CD4-positive, alpha-beta T cell treated with Interleukin-6 for 4 hours (primary cell): ENCODE results near the gene SATB2.

ENCODE experiments used
- DNase-seq: peaks from one replicate; pipeline ENCODE4 v3.0.0-alpha.2; 2020; ENCODE audit warnings: mixed read lengths

SATB2 gene

GRCh38 chr2:199315299-199316179 lies 142.2 kb downstream of the SATB2 start:
- DNase-seq, result no peak

- DNase-seq, result no peak
Measured at GRCh38 chr2:199312931-199313330, 144.8 kb downstream of the SATB2 start.

DNA sequence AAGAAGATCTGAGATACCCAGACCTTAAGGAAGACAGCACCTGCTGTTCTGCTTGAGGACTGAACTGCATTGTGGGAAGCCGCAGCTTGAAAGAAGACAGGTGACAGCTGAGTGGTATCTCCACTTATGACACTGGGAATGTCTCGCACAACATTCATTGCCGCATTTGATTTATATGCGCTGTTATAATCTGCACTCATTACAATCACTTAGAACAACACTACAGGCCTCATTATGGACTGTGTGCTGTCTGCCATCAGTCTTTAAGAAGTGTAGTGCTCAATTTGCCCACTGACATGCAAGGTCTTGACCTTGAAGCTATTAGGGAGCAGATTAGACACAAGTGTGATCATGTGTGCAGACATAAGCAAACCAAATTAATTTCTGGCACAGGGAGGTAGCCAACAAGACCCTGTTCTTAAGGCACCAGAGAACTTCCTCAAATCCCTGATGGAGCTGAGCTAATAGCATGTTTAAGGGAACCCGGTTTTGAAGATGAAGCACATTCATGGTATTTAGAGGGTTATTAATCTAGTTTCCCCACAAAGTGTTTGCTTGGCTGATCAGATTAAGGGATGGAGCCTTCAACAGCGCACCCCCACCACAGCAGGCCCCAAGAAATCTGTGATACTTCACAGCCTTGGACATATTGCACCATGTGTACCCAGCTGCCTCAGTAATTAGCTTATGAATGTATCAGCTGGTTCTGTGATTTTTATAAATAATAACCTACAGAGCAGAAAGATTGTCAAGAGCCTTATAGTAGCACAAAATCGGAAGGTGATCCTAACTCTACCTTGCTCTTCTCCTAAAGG lies 146.8 kb downstream of the SATB2 start:
- DNase-seq, result no peak

DNA sequence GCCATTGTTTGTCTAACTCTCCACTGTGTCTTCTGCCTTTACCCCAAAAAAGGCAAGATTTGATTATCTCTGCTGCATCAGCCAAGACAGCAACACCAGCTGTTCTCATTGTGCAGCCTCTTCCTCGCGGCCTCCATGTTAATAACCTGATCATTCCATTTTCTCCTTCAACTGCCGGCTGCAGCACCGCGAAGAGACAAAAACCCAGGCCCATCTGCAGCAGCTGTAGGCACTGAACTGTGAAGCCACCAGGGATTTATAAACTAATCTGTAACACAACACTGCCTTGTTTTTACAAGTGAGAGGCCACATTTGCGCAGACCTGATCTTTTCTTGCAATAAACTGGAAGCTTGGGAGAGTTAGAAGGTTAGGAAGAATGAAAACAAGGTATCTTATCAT lies 147.8 kb downstream of the SATB2 start:
- DNase-seq, result no peak

DNA sequence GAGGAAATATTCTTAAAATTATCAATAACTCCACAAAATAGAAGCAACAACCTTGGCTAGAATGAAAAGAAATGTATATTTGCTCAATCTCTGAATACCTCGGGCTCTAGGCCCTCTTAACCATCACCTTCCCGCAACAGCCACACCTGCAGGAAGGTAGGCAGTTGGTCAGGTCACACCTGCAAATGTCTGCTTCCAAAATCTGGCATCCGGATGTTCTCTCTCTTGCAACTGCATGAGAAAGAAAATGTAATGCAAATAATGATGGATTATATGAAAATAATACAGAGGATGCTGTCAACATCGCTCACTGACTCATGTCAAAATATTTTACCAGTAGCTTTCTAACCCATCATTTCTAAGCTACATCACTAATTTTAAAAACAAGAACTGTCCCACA lies 148.3 kb downstream of the SATB2 start:
- no peak for DNase-seq

GRCh38 chr2:199308567-199308966 lies 149.2 kb downstream of the SATB2 start:
- DNase-seq, result no peak

- no peak for DNase-seq
Measured at GRCh38 chr2:199307461-199307860, 150.3 kb downstream of the SATB2 start.

GRCh38 chr2:199306116-199306515 lies 151.6 kb downstream of the SATB2 start:
- DNase-seq, result no peak

- DNase-seq, result no peak
Measured at GRCh38 chr2:199303728-199304177, 154.0 kb downstream of the SATB2 start.

DNA sequence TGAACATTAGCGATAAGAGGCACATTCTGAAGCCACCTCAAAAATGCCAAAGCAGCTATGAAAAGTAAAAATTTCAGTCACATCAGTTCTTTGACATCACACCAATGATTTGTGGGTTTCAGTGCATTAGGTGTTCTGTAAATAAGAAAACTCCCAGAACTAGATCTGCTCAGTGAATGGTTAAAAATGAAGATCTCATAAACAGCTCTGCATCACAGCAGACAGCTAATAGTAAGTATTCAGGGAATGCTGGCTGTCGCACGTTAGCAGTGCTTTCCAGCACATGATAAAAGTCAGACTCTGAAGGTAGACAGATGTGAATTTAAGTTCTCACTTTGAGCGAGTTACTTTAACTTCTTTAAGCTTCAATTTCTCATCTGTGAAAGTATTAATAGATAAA lies 154.9 kb downstream of the SATB2 start:
- DNase-seq, result no peak

GRCh38 chr2:199288424-199288823 lies 169.3 kb downstream of the SATB2 start:
- no peak for DNase-seq

DNA sequence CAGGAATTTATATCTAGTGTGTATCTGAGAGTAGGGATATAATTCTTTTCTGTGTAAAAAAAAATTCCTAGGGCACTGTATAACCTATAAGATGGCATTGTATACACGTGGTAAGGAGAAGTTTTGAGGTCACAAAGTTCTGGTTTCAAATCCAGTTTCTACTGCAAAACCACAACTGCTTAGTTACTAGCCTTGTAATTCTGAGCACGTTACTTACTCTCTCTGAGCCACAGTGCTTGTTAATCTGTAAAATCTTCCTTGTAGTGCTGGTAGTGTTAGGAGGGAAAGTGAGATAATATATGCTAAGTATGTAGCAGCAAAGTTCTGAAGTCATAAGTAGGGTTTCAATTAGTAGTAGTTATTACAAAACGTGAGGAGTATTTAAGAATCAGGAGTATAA lies 175.4 kb downstream of the SATB2 start:
- no peak for DNase-seq

DNA sequence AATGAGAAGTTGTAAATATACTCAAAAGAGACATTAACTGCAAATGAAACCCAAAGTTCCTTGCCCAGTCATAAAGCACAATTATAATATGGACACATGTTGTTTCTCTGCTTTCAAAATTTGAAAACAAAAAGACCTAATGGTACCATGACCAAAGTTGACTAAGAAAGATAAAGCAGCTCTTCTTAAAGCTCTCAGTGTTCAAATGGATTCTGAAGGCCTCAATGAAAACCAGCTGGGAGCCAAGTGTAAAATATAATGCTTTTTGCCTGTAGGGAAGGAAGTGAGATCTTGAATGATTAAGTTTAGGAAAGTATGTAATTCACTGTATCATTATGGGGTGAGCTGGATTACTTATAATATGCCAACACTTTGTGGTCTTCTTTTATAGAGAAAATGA lies 178.6 kb downstream of the SATB2 start:
- no peak for DNase-seq

- DNase-seq, result no peak
Measured at GRCh38 chr2:199278099-199278498, 179.6 kb downstream of the SATB2 start.

- DNase-seq, result no peak
Measured at GRCh38 chr2:199273042-199273511, 184.7 kb downstream of the SATB2 start.

- no peak for DNase-seq
Measured at GRCh38 chr2:199261936-199262335, 195.8 kb downstream of the SATB2 start.

GRCh38 chr2:199261239-199261638 lies 196.5 kb downstream of the SATB2 start:
- no peak for DNase-seq

- DNase-seq, result no peak
Measured at GRCh38 chr2:199259671-199260070, 198.1 kb downstream of the SATB2 start.

GRCh38 chr2:199258291-199258690 lies 199.4 kb downstream of the SATB2 start:
- no peak for DNase-seq

DNA sequence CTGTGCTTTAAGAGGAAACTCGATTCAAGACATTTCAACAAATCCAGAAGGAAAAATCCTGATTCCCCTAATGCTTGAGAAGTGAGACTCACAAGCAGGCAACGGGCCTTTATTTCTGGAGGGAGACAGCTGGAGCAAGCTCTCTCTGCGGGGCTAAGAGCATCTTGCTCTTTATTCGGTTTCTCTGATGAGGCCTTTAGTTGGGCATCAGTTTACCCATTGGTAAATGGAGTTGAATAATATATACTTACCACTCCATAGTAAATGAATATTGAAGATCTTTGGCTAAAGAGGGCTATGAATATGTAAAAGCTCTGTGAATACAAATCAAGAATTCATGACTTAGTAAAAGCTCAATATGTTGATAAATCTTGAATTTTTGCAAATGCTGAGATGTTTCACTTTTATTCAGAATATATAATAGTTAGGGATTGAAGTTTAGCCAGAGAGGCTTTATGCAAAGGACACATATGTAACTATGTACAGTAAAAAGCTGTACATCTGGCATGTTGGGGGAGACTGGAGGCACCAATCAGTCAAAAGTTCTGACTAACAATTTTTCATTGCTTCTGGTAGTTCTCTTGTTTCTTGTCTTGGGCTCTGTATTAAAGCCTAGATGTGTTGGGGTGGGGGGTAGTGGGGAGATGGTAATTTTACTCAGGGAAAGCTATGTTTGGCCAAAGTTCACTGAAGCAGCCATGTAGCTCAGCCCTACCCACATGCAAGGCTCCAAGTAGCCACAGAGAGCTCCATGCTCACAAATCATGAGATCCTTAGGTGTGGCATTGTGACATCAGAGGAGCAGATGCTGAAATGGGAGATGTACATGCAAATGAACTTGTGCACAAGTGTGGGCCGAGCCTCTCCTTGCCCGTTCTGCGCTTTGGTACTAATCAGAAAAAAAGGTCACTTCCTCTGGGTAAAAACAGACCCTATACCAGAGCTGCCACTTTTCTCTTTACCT lies 200.2 kb downstream of the SATB2 start:
- DNase-seq, result no peak

GRCh38 chr2:199230091-199230490 lies 227.6 kb downstream of the SATB2 start:
- no peak for DNase-seq
